Measurements from ENCODE around the gene MKI67.

GRCh38 chr10:128149267-128150014 is 23.2 kb upstream of the MKI67 start:
- TF ChIP-seq POLR2A (IDR thresholded peaks at IDR 0.05) (no peak), CTCF (IDR thresholded peaks at IDR 0.05) (no peak)
